ENCODE data around the gene EXOSC5.
"Not testable (repeated sequence)": the region's sequence is repeated elsewhere in the genome, so short reads cannot be mapped to it uniquely, and the experiment has no call there.

Gene EXOSC5

DNA sequence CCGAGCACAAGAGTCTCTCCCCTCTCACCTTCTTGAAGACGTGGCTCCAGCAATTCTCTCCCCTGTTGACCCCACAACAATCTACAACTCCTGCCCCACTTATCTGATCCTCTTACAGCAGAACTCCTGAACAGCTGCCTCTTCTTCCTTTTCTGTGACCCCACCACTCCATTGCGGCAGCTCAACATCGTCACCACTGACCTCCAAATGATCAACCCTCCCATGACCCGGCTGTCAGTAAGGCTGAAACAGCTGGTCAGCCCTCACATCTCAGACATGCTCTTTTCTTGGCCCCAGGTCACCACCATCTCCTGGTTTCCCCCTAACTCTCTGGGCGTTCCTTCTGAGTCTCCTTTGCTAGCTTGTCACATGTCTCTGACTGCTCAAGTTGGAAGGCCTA lies 1.8 kb downstream of the EXOSC5 start:
- TF ChIP-seq, protein P1, sequence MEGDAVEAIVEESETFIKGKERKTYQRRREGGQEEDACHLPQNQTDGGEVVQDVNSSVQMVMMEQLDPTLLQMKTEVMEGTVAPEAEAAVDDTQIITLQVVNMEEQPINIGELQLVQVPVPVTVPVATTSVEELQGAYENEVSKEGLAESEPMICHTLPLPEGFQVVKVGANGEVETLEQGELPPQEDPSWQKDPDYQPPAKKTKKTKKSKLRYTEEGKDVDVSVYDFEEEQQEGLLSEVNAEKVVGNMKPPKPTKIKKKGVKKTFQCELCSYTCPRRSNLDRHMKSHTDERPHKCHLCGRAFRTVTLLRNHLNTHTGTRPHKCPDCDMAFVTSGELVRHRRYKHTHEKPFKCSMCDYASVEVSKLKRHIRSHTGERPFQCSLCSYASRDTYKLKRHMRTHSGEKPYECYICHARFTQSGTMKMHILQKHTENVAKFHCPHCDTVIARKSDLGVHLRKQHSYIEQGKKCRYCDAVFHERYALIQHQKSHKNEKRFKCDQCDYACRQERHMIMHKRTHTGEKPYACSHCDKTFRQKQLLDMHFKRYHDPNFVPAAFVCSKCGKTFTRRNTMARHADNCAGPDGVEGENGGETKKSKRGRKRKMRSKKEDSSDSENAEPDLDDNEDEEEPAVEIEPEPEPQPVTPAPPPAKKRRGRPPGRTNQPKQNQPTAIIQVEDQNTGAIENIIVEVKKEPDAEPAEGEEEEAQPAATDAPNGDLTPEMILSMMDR (conservative IDR thresholded peaks at IDR 0.05; ENCODE audit: low read length) = no peak
- no peak overlapping the region for H3K4me3 ChIP-seq (ENCODE audit: low read length)
- DNase-seq (ENCODE audit: low read depth) = no peak

DNA sequence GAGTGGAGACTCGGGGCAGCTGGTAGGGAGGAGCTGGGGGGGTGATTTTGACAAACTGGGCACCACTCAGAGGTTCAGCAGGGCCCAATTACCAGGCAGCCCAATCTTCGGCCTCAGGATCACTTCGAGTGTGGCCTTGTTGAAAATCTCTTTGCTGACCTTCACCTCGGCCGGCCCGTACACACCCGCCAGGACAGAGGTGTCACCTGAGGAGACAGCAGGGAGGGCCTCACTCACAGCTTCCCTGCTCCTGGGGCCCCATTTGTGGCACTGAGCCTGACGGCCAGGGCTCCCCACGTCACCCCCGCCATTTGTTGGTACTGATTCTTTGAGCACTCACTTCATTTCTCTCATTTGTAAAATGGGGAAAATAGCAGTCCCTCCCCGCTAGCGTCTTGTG lies 4.4 kb downstream of the EXOSC5 start:
- no peak overlapping the region for H3K4me3 ChIP-seq (ENCODE audit: low read length)
- TF ChIP-seq, protein P1 (conservative IDR thresholded peaks at IDR 0.05; ENCODE audit: low read length) = no peak
- no peak for DNase-seq (ENCODE audit: low read depth)

GRCh38 chr19:41391618-41392017 lies 5.5 kb downstream of the EXOSC5 start:
- DNase-seq (ENCODE audit: low read depth) = no peak
- TF ChIP-seq, protein P1 (conservative IDR thresholded peaks at IDR 0.05; ENCODE audit: low read length) = no peak
- no peak overlapping the region for H3K4me3 ChIP-seq (ENCODE audit: low read length)

GRCh38 chr19:41386442-41386841 lies 10.7 kb downstream of the EXOSC5 start:
- TF ChIP-seq, protein P1 (conservative IDR thresholded peaks at IDR 0.05; ENCODE audit: low read length) = no peak
- DNase-seq (ENCODE audit: low read depth) = no peak
- H3K4me3 ChIP-seq (ENCODE audit: low read length) = no peak overlapping the region

DNA sequence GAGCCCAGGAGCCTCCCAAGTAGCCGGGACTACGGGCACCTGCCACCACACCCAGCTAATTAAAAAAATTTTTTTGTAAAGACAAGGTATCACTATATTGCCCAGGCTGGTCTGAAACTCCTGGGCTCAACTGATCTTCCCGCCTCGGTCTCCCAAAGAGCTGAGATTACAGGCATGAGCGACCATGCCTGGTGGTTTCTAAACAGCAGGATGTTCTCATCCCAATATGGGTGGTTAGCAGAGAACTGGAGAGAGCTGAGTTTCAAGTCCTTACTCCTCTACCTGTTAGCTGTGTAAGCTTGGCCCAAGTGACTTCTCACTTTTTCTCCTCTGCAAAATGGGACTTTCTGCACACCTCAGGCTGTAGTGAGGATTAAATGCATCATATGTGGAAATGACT lies 12.8 kb downstream of the EXOSC5 start:
- DNase-seq (ENCODE audit: low read depth) = no peak
- no peak overlapping the region for H3K4me3 ChIP-seq (ENCODE audit: low read length)
- TF ChIP-seq, protein P1 (conservative IDR thresholded peaks at IDR 0.05; ENCODE audit: low read length) = no peak

DNA sequence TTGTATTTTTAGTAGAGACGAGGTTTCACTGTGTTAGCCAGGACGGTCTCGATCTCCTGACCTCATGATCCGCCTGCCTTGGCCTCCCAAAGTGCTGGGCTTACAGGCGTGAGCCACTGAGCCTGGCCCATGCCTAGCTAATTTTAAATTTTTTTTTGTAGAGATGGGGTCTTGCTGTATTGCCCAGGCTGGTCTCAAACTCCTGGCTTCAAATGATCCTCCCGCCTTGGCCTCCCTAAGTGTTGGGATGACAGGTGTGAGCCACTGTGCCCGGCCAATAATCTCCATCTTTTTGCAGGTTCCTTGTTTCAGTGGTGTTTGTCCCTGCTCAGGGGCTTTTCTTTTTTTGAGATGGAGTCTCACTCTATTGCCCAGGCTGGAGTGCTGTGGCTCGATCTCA lies 15.6 kb downstream of the EXOSC5 start:
- H3K4me3 ChIP-seq (ENCODE audit: low read length); DNase-seq (ENCODE audit: low read depth): not testable (repeated sequence)

DNA sequence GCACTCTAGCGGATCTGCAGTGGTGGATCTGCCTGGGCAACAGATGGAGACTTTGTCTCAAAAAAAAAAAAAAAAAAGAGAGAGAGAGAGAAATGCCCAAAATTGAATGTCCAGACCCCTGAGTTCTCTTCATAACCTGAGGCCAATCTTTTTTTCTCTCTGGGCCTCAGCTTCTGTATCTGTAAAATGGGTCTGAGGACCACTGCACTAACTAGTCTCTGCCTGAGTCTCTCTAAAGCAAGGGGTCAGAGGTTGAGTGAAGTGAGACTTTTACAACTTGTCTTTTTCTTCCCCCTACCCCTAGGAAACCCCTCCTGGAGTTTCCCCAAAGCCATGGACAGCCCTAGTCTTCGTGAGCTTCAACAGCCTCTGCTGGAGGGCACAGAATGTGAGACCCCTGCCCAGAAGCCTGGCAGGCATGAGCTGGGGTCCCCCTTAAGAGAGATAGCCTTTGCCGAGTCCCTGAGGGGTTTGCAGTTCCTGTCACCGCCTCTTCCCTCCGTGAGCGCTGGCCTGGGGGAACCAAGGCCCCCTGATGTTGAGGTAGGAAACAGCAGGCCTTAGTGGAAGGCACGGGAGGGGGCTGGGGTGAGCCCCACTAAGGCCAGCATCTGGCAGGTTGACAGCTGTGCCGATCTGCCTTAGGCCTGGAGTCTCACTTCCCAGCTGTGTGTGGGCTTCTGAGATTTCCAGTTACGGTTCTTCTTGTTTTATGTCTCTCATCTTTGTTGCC lies 19.0 kb downstream of the EXOSC5 start:
- DNase-seq (ENCODE audit: low read depth) = no peak
- TF ChIP-seq, protein P1 (conservative IDR thresholded peaks at IDR 0.05; ENCODE audit: low read length) = no peak
- H3K4me3 ChIP-seq (ENCODE audit: low read length) = no peak overlapping the region

All from AG10803 (cell line).